Type B pancreatic cell (in vitro differentiated cells): ENCODE data around the gene IL22RA1. TPM values are rescaled to one million over a fixed set of nuclear protein-coding genes. Genes with fewer than 3 reads are reported as not detected.
A peak's percentile ranks its signal among the peaks of the same experiment; 100 is the strongest.

Experiments used
- DNase-seq: peaks from one replicate; pipeline ENCODE4 v3.0.0; 2021; ENCODE audit warnings: mixed read lengths; ENCODE audit not compliant: unreplicated experiment; ENCODE audit errors: extremely low spot score
- H3K27ac Mint-ChIP-seq: 2 replicates; pipeline ENCODE4 v1.8.0; 2021; ENCODE audit warnings: mild to moderate bottlenecking, mixed read lengths
- H3K27me3 Mint-ChIP-seq: 2 replicates; pipeline ENCODE4 v1.8.0; 2021; ENCODE audit warnings: mixed read lengths
- H3K36me3 Mint-ChIP-seq: 2 replicates; pipeline ENCODE4 v1.8.0; 2021; ENCODE audit warnings: mixed read lengths
- H3K4me1 Mint-ChIP-seq: one replicate; pipeline ENCODE4 v1.8.0; 2021; ENCODE audit warnings: mixed read lengths; ENCODE audit not compliant: unreplicated experiment
- H3K4me3 Mint-ChIP-seq: 2 replicates; pipeline ENCODE4 v1.8.0; 2021; ENCODE audit warnings: mild to moderate bottlenecking, mixed read lengths
- H3K9me3 Mint-ChIP-seq: 2 replicates; pipeline ENCODE4 v1.8.0; 2021; ENCODE audit warnings: mixed read lengths
- total RNA-seq: library from RNA; stranded (reverse); gene quantifications from 2 replicates; pipeline ENCODE4 v1.2.1, GENCODE V29; 2021; ENCODE audit warnings: low replicate concordance
- TF ChIP-seq, protein P1 (sequence below): fragments of 200-600 bp; sonication (generic); conservative IDR thresholded peaks from 2 replicates; pipeline ENCODE4 v1.5.0; 2021; ENCODE audit warnings: antibody characterized with exemption, mild to moderate bottlenecking

Gene IL22RA1
- total RNA-seq, 1 donor from 2014 or later, result 1.1 TPM

DNA sequence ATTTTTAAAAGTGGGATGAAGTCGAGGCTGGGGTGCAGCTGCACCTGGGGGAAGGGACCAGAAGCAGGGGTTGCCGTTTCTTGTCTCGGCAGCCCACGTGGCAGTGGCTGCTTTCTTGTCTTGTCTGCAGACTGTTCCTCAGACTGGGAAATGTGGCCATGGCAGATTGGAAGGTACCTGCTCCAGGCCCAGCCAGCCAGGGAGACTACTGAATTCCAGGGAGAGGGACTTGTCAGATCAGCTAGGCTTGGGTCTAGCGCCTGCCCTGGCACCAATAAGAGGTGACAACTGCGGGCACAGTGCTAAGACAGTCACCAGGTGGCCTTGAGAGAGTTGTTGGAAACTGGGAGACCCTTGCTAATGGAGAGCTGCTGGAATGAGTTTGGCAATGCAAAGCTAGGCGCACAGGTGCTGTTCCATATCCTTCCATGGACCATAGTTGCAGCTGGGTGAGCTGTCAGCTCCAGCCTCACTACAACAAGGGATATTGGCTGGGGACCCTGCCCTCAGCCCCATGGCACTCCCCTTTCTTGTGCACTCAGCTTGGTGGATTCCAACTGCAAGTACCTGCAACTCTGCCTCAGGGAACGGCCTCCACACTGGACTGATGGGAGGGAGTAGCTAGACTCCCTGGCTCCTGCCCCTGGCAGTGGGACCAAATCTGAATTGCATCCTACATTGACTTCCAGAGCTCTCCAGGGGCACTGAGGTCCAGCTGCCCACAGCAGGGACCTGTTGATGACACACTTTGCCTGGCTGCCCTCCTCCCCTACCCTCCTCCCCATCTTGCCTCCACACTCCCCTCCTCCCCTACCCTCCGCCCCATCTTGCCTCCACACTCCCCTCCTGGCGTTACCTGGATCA is 9.9 kb upstream of the IL22RA1 start:
- Mint-ChIP-seq H3K27me3 (no peaks in the 10 kb centered on the region), H3K9me3 (no peaks in the 10 kb centered on the region), H3K4me3 (no peak overlapping the region), H3K27ac (peak overlapping the region; percentile 93), H3K36me3 (peaks cover 8% of the 10 kb centered on the region), H3K4me1 (peaks cover 20% of the 10 kb centered on the region)
- TF ChIP-seq, protein P1, sequence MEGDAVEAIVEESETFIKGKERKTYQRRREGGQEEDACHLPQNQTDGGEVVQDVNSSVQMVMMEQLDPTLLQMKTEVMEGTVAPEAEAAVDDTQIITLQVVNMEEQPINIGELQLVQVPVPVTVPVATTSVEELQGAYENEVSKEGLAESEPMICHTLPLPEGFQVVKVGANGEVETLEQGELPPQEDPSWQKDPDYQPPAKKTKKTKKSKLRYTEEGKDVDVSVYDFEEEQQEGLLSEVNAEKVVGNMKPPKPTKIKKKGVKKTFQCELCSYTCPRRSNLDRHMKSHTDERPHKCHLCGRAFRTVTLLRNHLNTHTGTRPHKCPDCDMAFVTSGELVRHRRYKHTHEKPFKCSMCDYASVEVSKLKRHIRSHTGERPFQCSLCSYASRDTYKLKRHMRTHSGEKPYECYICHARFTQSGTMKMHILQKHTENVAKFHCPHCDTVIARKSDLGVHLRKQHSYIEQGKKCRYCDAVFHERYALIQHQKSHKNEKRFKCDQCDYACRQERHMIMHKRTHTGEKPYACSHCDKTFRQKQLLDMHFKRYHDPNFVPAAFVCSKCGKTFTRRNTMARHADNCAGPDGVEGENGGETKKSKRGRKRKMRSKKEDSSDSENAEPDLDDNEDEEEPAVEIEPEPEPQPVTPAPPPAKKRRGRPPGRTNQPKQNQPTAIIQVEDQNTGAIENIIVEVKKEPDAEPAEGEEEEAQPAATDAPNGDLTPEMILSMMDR, result no peak
- DNase-seq, result no peak

DNA sequence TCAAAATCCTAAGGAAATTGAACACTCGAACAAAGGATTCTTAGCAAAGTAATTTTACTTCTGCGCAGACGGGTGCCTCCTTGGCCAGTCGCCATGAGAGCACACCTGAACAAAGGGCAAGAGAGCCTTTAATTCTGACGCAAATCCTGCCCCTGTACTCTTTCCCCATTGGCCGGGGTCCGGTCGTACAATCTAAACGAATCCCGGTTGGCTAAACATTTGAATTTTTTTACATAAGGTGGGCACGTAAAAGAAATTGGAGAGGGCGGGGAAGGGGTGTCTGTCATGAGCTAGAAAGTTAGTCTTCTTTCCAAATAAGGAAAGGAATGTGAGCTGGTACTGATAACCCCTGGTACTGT is 8.2 kb upstream of the IL22RA1 start:
- Mint-ChIP-seq H3K36me3 (peaks cover 4% of the 10 kb centered on the region), H3K27ac (peak overlapping the region; percentile 93)

GRCh38 chr1:24150234-24151174 is 7.6 kb upstream of the IL22RA1 start:
- TF ChIP-seq, protein P1, result peak; percentile 92
- Mint-ChIP-seq H3K4me3 (peak overlapping the region; percentile 84), H3K27ac (peak overlapping the region; percentile 93), H3K36me3 (no peaks in the 10 kb centered on the region), H3K9me3 (no peaks in the 10 kb centered on the region), H3K4me1 (peaks cover 20% of the 10 kb centered on the region), H3K27me3 (no peaks in the 10 kb centered on the region)
- DNase-seq, result peak; percentile 93

More for the DNA sequence above, 8.2 kb upstream of the IL22RA1 start:
- H3K9me3 Mint-ChIP-seq, result no peaks in the 10 kb centered on the region
- DNase-seq, result no peak
- peak overlapping the region; percentile 84 for H3K4me3 Mint-ChIP-seq
- TF ChIP-seq, protein P1, result no peak
- no peaks in the 10 kb centered on the region for H3K27me3 Mint-ChIP-seq
- H3K4me1 Mint-ChIP-seq, result peaks cover 20% of the 10 kb centered on the region

GRCh38 chr1:24149866-24150233 is 6.9 kb upstream of the IL22RA1 start:
- Mint-ChIP-seq H3K9me3 (no peaks in the 10 kb centered on the region), H3K4me1 (peaks cover 17% of the 10 kb centered on the region), H3K27me3 (no peaks in the 10 kb centered on the region), H3K27ac (peak overlapping the region; percentile 93), H3K36me3 (no peaks in the 10 kb centered on the region), H3K4me3 (peak overlapping the region; percentile 28)
- TF ChIP-seq, protein P1, result no peak
- DNase-seq, result no peak

DNA sequence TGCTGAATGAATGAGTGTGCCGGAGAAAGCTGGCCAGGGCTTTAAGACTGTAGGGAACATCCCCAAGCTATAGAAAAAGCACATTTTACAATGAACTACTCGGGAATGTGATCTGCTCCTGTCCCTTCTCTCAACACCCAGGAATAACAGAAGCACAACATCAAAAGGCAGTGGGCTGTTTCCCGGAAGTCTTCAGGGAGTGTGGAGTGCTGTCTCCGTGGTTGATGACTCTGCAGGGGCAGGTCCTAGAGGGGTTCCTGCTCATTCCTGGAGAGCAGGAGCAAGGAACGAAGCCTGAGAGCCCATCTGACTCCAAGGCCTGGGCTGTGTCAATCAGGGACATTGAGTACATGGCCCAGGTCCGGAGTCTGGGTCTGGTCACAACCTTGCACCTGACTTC is 4.9 kb upstream of the IL22RA1 start:
- H3K36me3 Mint-ChIP-seq, result no peaks in the 10 kb centered on the region
- TF ChIP-seq, protein P1, result no peak
- no peak overlapping the region for H3K27ac Mint-ChIP-seq
- peaks cover 24% of the 10 kb centered on the region for H3K4me1 Mint-ChIP-seq
- DNase-seq, result no peak
- H3K4me3 Mint-ChIP-seq, result no peak overlapping the region
- no peaks in the 10 kb centered on the region for H3K27me3 Mint-ChIP-seq
- H3K9me3 Mint-ChIP-seq, result no peaks in the 10 kb centered on the region
